GM12892 (cell line): ENCODE results near the gene PLA2G7.

ENCODE experiments used
- POLR2A ChIP-seq: IDR thresholded peaks from 2 replicates; pipeline ENCODE4 v1.6.1; 2011; ENCODE audit warnings: low read depth, low read length, control low read depth
- POLR2AphosphoS5 ChIP-seq: IDR thresholded peaks from 2 replicates; pipeline ENCODE4 v1.6.1; 2011; ENCODE audit warnings: low read depth, low read length, control low read depth

GRCh38 chr6:46657642-46658041, 77.5 kb downstream of the PLA2G7 start:
- no peak for TF ChIP-seq POLR2AphosphoS5
- no peak for TF ChIP-seq POLR2A
